ENCODE results near the gene HINFP. TPM values are rescaled to one million over a fixed set of nuclear protein-coding genes. Genes with fewer than 3 reads are reported as not detected.

The HINFP gene
- total RNA-seq, 4 donors from 2014 or later = 20.7 to 63.6 (median 48.2) TPM

DNA sequence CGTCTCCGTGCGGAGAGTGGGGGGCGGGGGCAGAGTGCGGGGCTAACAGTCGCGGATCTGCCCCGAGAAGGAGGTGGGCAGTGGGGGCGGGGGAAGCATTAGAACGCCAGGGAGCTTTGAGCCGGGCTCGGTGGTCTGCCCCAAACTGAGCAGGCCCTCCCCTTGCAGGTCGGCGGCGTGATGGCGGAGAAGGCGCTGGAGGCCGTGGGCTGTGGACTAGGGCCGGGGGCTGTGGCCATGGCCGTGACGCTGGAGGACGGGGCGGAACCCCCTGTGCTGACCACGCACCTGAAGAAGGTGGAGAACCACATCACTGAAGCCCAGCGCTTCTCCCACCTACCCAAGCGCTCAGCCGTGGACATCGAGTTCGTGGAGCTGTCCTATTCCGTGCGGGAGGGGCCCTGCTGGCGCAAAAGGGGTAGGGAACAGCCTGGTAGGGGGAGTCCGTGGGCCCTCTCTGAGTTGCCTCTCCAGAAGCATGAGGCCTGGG lies 28.5 kb downstream of the HINFP start:
- in situ Hi-C loops (cut with MboI; ENCODE audit: low pct_ligation_motif_present in 1 of 4, low pct_unique_long_range_greater_than_20kb in 1 of 4, low sequenced_read_pairs in 3 of 4) = no loop called here
- Histone ChIP-seq H3K4me1 (peaks cover 0 to 17% (median 14%) of the 10 kb centered on the region in 4 donors), H3K9me3 (no peaks in the 10 kb centered on the region), H3K36me3 (no peaks in the 10 kb centered on the region), H3K27ac (no peak overlapping the region), H3K4me3 (peak overlapping the region in 3 of 4 donors; percentile 48 to 67 (median 54)), H3K27me3 (peaks cover 51% of the 10 kb centered on the region)
- intact Hi-C loops (cut with DNase I; ENCODE audit: low total_unique reads) = no loop called here
- WGBS, 2 donors (ENCODE audit: low coverage in 1 of 2) = 40% methylated on average over 30 of the region's 33 CpGs; no CpG with 5 or more reads in 1 of the 2 donors
- DNase-seq = no peak
- no peak for TF ChIP-seq EP300 (IDR thresholded peaks at IDR 0.05; ENCODE audit: low read depth)
- TF ChIP-seq POLR2A (IDR thresholded peaks at IDR 0.05) = no peak

DNA sequence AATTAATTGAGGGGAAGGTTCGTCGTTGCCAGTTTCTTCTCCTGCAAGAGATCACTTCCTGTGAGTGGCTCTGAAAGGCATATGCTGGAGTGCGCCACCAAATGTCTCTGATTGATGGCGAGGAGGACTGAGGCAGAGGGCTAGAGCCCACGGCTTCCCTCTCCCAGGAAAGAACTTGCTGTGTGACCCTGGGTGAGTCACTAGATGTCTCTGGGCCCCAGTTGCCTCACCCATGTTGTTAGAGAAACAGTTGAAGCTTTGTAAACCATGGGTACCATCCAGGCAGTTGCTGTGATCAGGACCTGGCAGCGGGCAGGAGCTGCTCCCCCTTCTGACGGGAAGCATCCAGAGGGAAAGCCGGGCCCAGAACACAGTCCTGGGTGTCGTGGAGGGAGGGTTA lies 30.7 kb downstream of the HINFP start:
- WGBS, 2 donors (ENCODE audit: low coverage in 1 of 2) = 73 to 79% methylated on average over 2 to 9 of the region's 9 CpGs
- TF ChIP-seq POLR2AphosphoS5 (IDR thresholded peaks at IDR 0.05) (no peak), EP300 (IDR thresholded peaks at IDR 0.05; ENCODE audit: low read depth) (no peak), POLR2A (IDR thresholded peaks at IDR 0.05) (no peak)
- TF ChIP-seq, protein P1, sequence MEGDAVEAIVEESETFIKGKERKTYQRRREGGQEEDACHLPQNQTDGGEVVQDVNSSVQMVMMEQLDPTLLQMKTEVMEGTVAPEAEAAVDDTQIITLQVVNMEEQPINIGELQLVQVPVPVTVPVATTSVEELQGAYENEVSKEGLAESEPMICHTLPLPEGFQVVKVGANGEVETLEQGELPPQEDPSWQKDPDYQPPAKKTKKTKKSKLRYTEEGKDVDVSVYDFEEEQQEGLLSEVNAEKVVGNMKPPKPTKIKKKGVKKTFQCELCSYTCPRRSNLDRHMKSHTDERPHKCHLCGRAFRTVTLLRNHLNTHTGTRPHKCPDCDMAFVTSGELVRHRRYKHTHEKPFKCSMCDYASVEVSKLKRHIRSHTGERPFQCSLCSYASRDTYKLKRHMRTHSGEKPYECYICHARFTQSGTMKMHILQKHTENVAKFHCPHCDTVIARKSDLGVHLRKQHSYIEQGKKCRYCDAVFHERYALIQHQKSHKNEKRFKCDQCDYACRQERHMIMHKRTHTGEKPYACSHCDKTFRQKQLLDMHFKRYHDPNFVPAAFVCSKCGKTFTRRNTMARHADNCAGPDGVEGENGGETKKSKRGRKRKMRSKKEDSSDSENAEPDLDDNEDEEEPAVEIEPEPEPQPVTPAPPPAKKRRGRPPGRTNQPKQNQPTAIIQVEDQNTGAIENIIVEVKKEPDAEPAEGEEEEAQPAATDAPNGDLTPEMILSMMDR (IDR thresholded peaks at IDR 0.05) = no peak
- Histone ChIP-seq H3K4me3 (no peak overlapping the region), H3K27ac (no peak overlapping the region), H3K27me3 (peaks cover 49% of the 10 kb centered on the region), H3K36me3 (no peaks in the 10 kb centered on the region), H3K9me3 (no peaks in the 10 kb centered on the region), H3K4me1 (peaks cover 0 to 16% (median 13%) of the 10 kb centered on the region in 4 donors)
- intact Hi-C loops (cut with DNase I; ENCODE audit: low total_unique reads) (no loop called here), in situ Hi-C loops (cut with MboI; ENCODE audit: low pct_ligation_motif_present in 1 of 4, low pct_unique_long_range_greater_than_20kb in 1 of 4, low sequenced_read_pairs in 3 of 4) (no loop called here)
- no peak for DNase-seq

DNA sequence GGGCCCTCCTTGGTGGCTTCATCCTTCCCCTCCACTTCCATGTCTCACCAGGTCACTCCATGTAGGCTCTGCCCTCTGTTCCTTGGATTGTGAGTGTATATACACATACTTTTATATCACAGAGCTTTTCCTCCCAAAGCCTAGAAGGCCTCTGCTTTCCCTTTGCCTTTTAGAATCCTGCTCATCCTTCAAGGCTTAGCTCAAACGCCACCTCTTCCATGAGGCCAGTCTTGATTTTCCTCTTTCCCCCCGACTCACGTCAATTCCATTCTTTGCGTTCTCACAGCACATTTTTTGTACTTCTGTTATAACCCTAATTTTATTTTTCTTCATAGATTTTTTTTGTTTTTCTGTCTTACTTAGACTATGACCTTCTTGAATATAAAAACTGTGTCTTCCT lies 31.2 kb downstream of the HINFP start:
- no peak overlapping the region for H3K4me3 ChIP-seq
- in situ Hi-C loops (cut with MboI; ENCODE audit: low pct_ligation_motif_present in 1 of 4, low pct_unique_long_range_greater_than_20kb in 1 of 4, low sequenced_read_pairs in 3 of 4) (no loop called here), intact Hi-C loops (cut with DNase I; ENCODE audit: low total_unique reads) (no loop called here)
- H3K4me1 ChIP-seq = peaks cover 0 to 16% (median 13%) of the 10 kb centered on the region in 4 donors
- peaks cover 44% of the 10 kb centered on the region for H3K27me3 ChIP-seq
- no peak for DNase-seq
- H3K27ac ChIP-seq = no peak overlapping the region
- TF ChIP-seq, protein P1 (IDR thresholded peaks at IDR 0.05) = no peak
- TF ChIP-seq POLR2A (IDR thresholded peaks at IDR 0.05) (no peak), EP300 (IDR thresholded peaks at IDR 0.05; ENCODE audit: low read depth) (no peak), POLR2AphosphoS5 (IDR thresholded peaks at IDR 0.05) (no peak)
- H3K9me3 ChIP-seq = no peaks in the 10 kb centered on the region
- WGBS, 2 donors (ENCODE audit: low coverage in 1 of 2) = 78 to 87% methylated on average over 4 of the region's 4 CpGs
- H3K36me3 ChIP-seq = no peaks in the 10 kb centered on the region

DNA sequence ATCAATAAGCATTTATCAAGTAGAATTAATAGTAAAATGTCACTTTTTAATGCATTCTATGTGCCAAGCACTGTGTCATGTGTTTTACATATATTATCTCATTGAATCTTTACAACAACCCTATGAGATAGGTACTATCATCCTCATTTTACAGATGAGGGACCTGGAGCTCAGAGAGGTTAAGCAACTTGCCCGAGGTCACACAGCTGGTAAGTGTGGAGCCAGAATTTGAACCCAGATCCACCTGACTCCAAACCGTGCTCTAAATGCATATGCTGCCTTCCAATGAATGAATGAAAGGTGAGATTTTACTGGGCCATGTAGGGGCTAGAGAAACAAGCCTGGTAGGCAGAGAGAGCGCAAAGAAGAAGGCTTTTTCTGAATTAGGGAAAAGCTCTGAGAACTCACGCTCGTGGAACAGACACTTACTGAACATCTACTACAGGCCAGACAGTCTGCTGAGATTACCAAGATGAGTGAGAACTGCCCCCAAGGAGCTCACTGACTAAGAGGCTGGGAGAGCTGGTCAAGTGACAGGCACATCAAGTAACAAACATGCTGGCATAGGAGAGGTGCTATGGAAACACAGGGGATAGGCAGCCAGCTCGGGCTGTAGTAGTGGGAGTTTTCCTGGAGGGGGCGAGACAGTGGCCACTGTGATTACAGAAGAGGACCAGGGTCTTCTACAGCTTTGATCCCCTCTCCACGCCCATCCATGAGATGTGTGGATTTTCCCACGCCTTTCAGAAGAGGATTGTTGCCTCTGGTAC lies 31.9 kb downstream of the HINFP start:
- no peak for DNase-seq
- peaks cover 0 to 16% (median 13%) of the 10 kb centered on the region in 4 donors for H3K4me1 ChIP-seq
- TF ChIP-seq, protein P1 (IDR thresholded peaks at IDR 0.05) = no peak
- TF ChIP-seq POLR2AphosphoS5 (IDR thresholded peaks at IDR 0.05) = no peak
- TF ChIP-seq POLR2A (IDR thresholded peaks at IDR 0.05) = no peak
- TF ChIP-seq EP300 (IDR thresholded peaks at IDR 0.05; ENCODE audit: low read depth) = no peak
- peaks cover 38% of the 10 kb centered on the region for H3K27me3 ChIP-seq
- intact Hi-C loops (cut with DNase I; ENCODE audit: low total_unique reads) = no loop called here
- no peak overlapping the region for H3K4me3 ChIP-seq
- H3K27ac ChIP-seq = no peak overlapping the region
- in situ Hi-C loops (cut with MboI; ENCODE audit: low pct_ligation_motif_present in 1 of 4, low pct_unique_long_range_greater_than_20kb in 1 of 4, low sequenced_read_pairs in 3 of 4) = no loop called here
- WGBS, 2 donors (ENCODE audit: low coverage in 1 of 2) = 76% methylated on average over 9 of the region's 9 CpGs; no CpG with 5 or more reads in 1 of the 2 donors
- H3K36me3 ChIP-seq = no peaks in the 10 kb centered on the region
- H3K9me3 ChIP-seq = no peaks in the 10 kb centered on the region

Data from transverse colon (tissue), 4 donors.